GM21367 (cell line): ENCODE measurements around the gene TIGIT.

Experiments used
- ATAC-seq: cut with Tn5 transposase; IDR thresholded peaks from one replicate; pipeline ENCODE4 v1.9.1; 2021; ENCODE audit not compliant: unreplicated experiment

TIGIT gene

DNA sequence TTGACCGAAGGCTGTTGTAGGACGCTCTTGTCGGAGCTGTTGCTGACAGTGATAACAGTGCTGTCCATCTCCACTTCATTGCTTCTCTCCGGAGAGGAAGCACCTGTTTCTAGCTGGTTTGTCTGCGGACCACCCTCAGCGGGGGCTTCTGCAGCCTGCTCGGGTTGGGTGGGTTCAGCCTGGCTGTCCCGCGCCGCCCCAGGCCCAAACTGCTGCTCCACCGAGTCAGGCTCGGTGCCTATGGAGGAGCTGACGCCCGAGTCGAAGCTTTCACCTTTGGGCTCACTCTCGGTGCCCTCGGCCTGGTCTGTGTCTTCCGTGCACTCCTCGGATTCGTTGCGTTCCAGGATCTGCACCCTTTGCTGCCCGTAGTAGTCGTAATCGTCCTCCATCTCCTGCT, 56.9 kb downstream of the TIGIT start:
- no peak for ATAC-seq

DNA sequence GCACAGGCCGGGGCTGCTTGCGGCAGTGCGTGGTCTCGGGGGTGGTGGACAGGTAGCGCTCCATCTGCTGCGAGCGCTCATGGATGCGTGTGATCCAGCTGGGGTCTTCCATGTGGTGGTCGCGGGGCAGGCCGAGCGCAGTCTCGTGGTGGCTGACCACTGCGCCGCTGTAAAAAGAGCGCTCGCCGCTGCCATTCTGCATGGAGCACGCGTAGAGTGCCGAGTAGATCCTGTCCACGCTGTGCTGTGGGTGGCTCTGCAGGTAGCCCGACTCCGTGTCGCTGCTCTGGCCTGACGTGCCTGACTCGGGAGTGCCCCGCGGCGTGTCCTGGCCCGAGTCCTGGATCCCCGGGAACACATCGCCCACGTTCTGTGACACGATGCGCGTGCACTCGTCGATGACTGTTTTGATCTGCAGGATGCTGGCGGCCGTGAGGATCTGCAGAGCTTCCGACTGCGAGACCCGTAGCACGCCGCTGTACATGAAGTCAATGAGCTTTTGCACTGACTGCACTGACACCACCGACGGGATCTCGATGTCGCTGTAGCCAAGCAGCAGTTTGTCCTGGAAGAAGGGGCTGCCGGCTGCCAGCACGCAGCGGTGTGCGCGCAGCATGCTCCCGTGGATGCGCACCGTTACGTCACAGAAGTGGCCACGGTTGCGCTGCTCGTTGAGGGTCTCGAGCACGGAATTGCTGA, 57.4 kb downstream of the TIGIT start:
- ATAC-seq = no peak

GRCh38 chr3:114351822-114352145, 58.0 kb downstream of the TIGIT start:
- ATAC-seq = no peak

DNA sequence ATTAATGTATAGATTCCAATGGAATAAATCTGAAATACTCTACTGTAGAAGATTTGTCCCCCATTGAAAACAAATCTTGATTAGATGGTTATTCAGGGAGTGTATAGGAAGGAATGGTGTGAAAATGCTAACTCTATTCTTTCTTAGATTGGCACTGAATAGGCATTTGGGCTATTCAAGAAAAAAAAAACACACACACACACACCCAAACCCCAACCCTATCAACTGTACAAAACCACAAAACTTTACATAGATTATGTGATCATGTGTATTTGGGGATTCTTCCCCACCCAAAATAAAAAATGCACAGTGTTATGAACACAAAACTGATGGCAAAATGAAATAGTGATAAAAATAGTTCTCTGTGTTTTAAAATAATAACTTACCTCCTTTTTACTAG, 61.8 kb downstream of the TIGIT start:
- no peak for ATAC-seq

DNA sequence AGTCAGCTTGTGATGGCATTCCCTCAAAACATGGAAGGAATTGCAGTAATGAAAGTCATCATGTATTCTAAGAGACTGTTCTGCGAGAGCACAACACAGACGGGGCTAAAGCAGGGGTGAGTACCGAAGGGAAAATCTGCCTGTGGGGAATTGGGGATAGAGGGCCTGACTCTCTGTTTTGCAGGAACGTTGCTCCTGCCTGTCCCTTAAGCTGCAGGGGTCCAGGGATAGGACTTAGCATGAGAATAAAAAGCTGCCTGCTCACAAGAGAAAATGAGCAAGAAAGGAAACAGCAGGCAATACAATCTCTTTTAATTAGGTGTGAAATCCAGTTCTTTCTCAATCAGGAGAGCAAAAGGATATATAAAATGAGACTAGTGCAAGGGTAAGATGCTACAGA, 62.2 kb downstream of the TIGIT start:
- no peak for ATAC-seq

GRCh38 chr3:114356525-114356924, 62.7 kb downstream of the TIGIT start:
- no peak for ATAC-seq
